ENCODE data around the gene ARMC9.
A peak's percentile ranks its signal among the peaks of the same experiment; 100 is the strongest.

The ARMC9 gene

GRCh38 chr2:231343988-231344387 lies 145.6 kb downstream of the ARMC9 start:
- CTCF ChIA-PET, result interaction anchor here (0.7 kb wide), 1 partner anchor 17 kb away, joined by 3 read pairs; no protein-coding TSS in a partner anchor
- no peak overlapping the region for H3K27ac ChIP-seq (ENCODE audit: extremely low read depth, low read depth, low read length)

DNA sequence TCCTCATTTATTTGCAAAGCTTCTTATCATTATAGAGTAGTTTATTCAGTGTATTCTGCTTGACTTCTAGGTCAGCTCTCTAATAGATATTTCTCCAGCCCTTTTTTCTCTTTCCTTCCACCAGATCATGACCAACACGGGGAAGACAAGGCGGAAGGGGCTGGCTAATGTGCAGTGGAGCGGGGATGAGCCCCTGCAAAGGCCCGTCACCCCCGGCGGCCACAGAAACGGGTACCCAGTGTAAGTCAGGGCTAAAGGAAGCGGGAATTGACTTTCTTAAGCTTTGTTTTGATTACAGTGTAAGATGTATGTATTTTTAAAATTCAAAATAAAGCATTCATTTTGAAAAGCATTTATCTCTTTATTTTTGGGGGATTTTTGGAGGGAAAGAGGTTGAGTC lies 146.4 kb downstream of the ARMC9 start:
- H3K9me3 ChIP-seq (ENCODE audit: control insufficient read depth, insufficient read depth, low read depth, low read length), result no peaks in the 10 kb centered on the region
- no peak overlapping the region for H3K4me3 ChIP-seq (ENCODE audit: low read depth, low read length)
- POLR2A ChIA-PET, result no interaction called here
- no peak overlapping the region for H3K27ac ChIP-seq (ENCODE audit: extremely low read depth, low read depth, low read length)
- H3K4me1 ChIP-seq (ENCODE audit: control insufficient read depth, insufficient read depth, low read length), result peaks cover 9% of the 10 kb centered on the region
- TF ChIP-seq ZFHX2 (tag by site-specific recombination; conservative IDR thresholded peaks at IDR 0.05) (no peak), HOXD13 (CRISPR knock-in tag; IDR thresholded peaks at IDR 0.05; ENCODE audit: borderline replicate concordance) (no peak), BCL11A (tag by site-specific recombination; IDR thresholded peaks at IDR 0.05; ENCODE audit: low read depth) (no peak), KLF16 (tag by site-specific recombination; IDR thresholded peaks at IDR 0.05) (no peak), ZNF561 (tag by site-specific recombination; IDR thresholded peaks at IDR 0.05; ENCODE audit: borderline replicate concordance) (no peak), ZSCAN23 (tag by site-specific recombination; IDR thresholded peaks at IDR 0.05) (no peak), GLIS1 (tag by site-specific recombination; IDR thresholded peaks at IDR 0.05) (no peak), ZNF239 (tag by site-specific recombination; IDR thresholded peaks at IDR 0.05) (no peak), ZNF169 (tag by site-specific recombination; IDR thresholded peaks at IDR 0.05) (no peak), ZNF19 (tag by site-specific recombination; IDR thresholded peaks at IDR 0.05; ENCODE audit: low read depth) (no peak), ZBTB7A (tag by site-specific recombination; IDR thresholded peaks at IDR 0.05; ENCODE audit: low read depth) (no peak), ZNF324 (tag by site-specific recombination; IDR thresholded peaks at IDR 0.05) (no peak), ZNF76 (tag by site-specific recombination; IDR thresholded peaks at IDR 0.05; ENCODE audit: borderline replicate concordance, low read depth) (no peak), ZNF155 (tag by site-specific recombination; IDR thresholded peaks at IDR 0.05) (no peak), ZNF274 (IDR thresholded peaks at IDR 0.05; ENCODE audit: low read length) (no peak), ZNF274 (tag by site-specific recombination; IDR thresholded peaks at IDR 0.05; ENCODE audit: borderline replicate concordance) (no peak), ZNF26 (tag by site-specific recombination; IDR thresholded peaks at IDR 0.05) (no peak), GLI2 (tag by site-specific recombination; IDR thresholded peaks at IDR 0.05; ENCODE audit: borderline replicate concordance, low read depth) (no peak)
- TF ChIP-seq, protein P1, sequence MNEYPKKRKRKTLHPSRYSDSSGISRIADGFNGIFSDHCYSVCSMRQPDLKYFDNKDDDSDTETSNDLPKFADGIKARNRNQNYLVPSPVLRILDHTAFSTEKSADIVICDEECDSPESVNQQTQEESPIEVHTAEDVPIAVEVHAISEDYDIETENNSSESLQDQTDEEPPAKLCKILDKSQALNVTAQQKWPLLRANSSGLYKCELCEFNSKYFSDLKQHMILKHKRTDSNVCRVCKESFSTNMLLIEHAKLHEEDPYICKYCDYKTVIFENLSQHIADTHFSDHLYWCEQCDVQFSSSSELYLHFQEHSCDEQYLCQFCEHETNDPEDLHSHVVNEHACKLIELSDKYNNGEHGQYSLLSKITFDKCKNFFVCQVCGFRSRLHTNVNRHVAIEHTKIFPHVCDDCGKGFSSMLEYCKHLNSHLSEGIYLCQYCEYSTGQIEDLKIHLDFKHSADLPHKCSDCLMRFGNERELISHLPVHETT (tag by site-specific recombination; IDR thresholded peaks at IDR 0.05), result no peak
- TF ChIP-seq, protein P2, sequence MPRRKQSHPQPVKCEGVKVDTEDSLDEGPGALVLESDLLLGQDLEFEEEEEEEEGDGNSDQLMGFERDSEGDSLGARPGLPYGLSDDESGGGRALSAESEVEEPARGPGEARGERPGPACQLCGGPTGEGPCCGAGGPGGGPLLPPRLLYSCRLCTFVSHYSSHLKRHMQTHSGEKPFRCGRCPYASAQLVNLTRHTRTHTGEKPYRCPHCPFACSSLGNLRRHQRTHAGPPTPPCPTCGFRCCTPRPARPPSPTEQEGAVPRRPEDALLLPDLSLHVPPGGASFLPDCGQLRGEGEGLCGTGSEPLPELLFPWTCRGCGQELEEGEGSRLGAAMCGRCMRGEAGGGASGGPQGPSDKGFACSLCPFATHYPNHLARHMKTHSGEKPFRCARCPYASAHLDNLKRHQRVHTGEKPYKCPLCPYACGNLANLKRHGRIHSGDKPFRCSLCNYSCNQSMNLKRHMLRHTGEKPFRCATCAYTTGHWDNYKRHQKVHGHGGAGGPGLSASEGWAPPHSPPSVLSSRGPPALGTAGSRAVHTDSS (tag by site-specific recombination; IDR thresholded peaks at IDR 0.05), result no peak
- CTCF ChIA-PET, result interaction anchor here (0.7 to 1.3 kb wide), 3 partner anchors 17 to 269 kb away, joined by 3 to 6 read pairs (median 3); no protein-coding TSS in a partner anchor
- no peaks in the 10 kb centered on the region for H3K36me3 ChIP-seq (ENCODE audit: control insufficient read depth in 2 of 2, insufficient read depth in 1 of 2, low read length in 2 of 2)

More at GRCh38 chr2:231343988-231344387, 145.6 kb downstream of the ARMC9 start:
- Histone ChIP-seq H3K4me3 (ENCODE audit: low read depth, low read length) (no peak overlapping the region), H3K9me3 (ENCODE audit: control insufficient read depth, insufficient read depth, low read depth, low read length) (no peaks in the 10 kb centered on the region), H3K4me1 (ENCODE audit: control insufficient read depth, insufficient read depth, low read length) (peaks cover 9% of the 10 kb centered on the region), H3K36me3 (ENCODE audit: control insufficient read depth in 2 of 2, insufficient read depth in 1 of 2, low read length in 2 of 2) (no peaks in the 10 kb centered on the region)
- POLR2A ChIA-PET, result no interaction called here
- TF ChIP-seq ZNF624 (tag by site-specific recombination; IDR thresholded peaks at IDR 0.05), result no peak
- 0 out of 2 replicates have a peak, but pooled peaks have one; percentile 15 for TF ChIP-seq ZNF843 (tag by site-specific recombination; IDR thresholded peaks at IDR 0.05)
- TF ChIP-seq ZFP69B (tag by site-specific recombination; IDR thresholded peaks at IDR 0.05), result no peak
- TF ChIP-seq ZNF610 (tag by site-specific recombination; IDR thresholded peaks at IDR 0.05; ENCODE audit: borderline replicate concordance), result no peak
- no peak for TF ChIP-seq ZNF24 (tag by site-specific recombination; IDR thresholded peaks at IDR 0.05)
- peak; percentile 46 for TF ChIP-seq FEZF1 (tag by site-specific recombination; IDR thresholded peaks at IDR 0.05)
- TF ChIP-seq ZNF670 (tag by site-specific recombination; IDR thresholded peaks at IDR 0.05; ENCODE audit: low read depth), result no peak
- TF ChIP-seq OSR2 (tag by site-specific recombination; IDR thresholded peaks at IDR 0.05), result peak; percentile 36; the same call in 1 of the 2 replicates
- TF ChIP-seq ZNF157 (tag by site-specific recombination; IDR thresholded peaks at IDR 0.05), result no peak
- peak; percentile 77 for TF ChIP-seq BCL6B (tag by site-specific recombination; IDR thresholded peaks at IDR 0.05)
- TF ChIP-seq PRDM6 (tag by site-specific recombination; IDR thresholded peaks at IDR 0.05), result peak; percentile 78
